HepG2 (cell line): ENCODE data around the gene SUN5.

Source experiments
- BCLAF1 ChIP-seq: fragments of 450-650 bp; IDR thresholded peaks from 2 replicates; pipeline ENCODE4 v1.6.1; 2017; ENCODE audit warnings: mild to moderate bottlenecking
- ELF1 ChIP-seq: sonication (generic); formaldehyde crosslinking; IDR thresholded peaks from 2 replicates; pipeline ENCODE4 v1.4.0; 2020; ENCODE audit warnings: missing genetic modification reagents
- MED1 ChIP-seq: sonication (generic); formaldehyde crosslinking; IDR thresholded peaks from 2 replicates; pipeline ENCODE4 v1.4.0; 2020; ENCODE audit warnings: missing genetic modification reagents
- RBAK ChIP-seq: sonication (generic); formaldehyde crosslinking; IDR thresholded peaks from 2 replicates; pipeline ENCODE4 v1.5.1; 2020; ENCODE audit warnings: mild to moderate bottlenecking, missing genetic modification reagents
- TCF7 ChIP-seq: sonication (generic); IDR thresholded peaks from 2 replicates; pipeline ENCODE4 v1.6.1; 2016; ENCODE audit warnings: antibody characterized with exemption, low read depth
- ZBTB1 ChIP-seq: sonication (generic); formaldehyde crosslinking; IDR thresholded peaks from 2 replicates; pipeline ENCODE4 v1.4.0; 2020; ENCODE audit warnings: missing genetic modification reagents, borderline replicate concordance
- ZGPAT ChIP-seq: IDR thresholded peaks from 2 replicates; pipeline ENCODE4 v1.6.1; 2016; ENCODE audit warnings: mild to moderate bottlenecking
- ZNF17 ChIP-seq: sonication (generic); formaldehyde crosslinking; IDR thresholded peaks from 2 replicates; pipeline ENCODE4 v1.5.0; 2020; ENCODE audit warnings: mild to moderate bottlenecking, missing genetic modification reagents

- TF ChIP-seq MED1 (CRISPR knock-in tag): no peak
- no peak for TF ChIP-seq BCLAF1
- TF ChIP-seq ZNF17 (CRISPR knock-in tag): no peak
- no peak for TF ChIP-seq TCF7
- no peak for TF ChIP-seq ZGPAT (CRISPR knock-in tag)
- no peak for TF ChIP-seq RBAK (CRISPR knock-in tag)
- TF ChIP-seq ELF1 (CRISPR knock-in tag): no peak
- TF ChIP-seq ZBTB1 (CRISPR knock-in tag): no peak
Measured at GRCh38 chr20:32966881-32967781, 37.1 kb downstream of the SUN5 start.
